ENCODE data around the gene ATXN7L1.

Gene ATXN7L1

GRCh38 chr7:105638902-105639495 is 237.4 kb downstream of the ATXN7L1 start:
- DNase-seq = no peak

- DNase-seq = no peak
Observed at GRCh38 chr7:105638334-105638733, 238.1 kb downstream of the ATXN7L1 start.

GRCh38 chr7:105637755-105638154 is 238.6 kb downstream of the ATXN7L1 start:
- no peak for DNase-seq

GRCh38 chr7:105636982-105637381 is 239.4 kb downstream of the ATXN7L1 start:
- DNase-seq = no peak

GRCh38 chr7:105635197-105635596 is 241.2 kb downstream of the ATXN7L1 start:
- no peak for DNase-seq

- DNase-seq = no peak
Observed at GRCh38 chr7:105625986-105626385, 250.4 kb downstream of the ATXN7L1 start.

GRCh38 chr7:105623906-105624305 is 252.5 kb downstream of the ATXN7L1 start:
- no peak for DNase-seq

GRCh38 chr7:105623378-105623777 is 253.0 kb downstream of the ATXN7L1 start:
- no peak for DNase-seq

- no peak for DNase-seq
Observed at GRCh38 chr7:105622106-105622731, 254.2 kb downstream of the ATXN7L1 start.

GRCh38 chr7:105621617-105622016 is 254.8 kb downstream of the ATXN7L1 start:
- no peak for DNase-seq

GRCh38 chr7:105621176-105621575 is 255.2 kb downstream of the ATXN7L1 start:
- no peak for DNase-seq

GRCh38 chr7:105619590-105619989 is 256.8 kb downstream of the ATXN7L1 start:
- no peak for DNase-seq

GRCh38 chr7:105618016-105618296 is 258.4 kb downstream of the ATXN7L1 start:
- DNase-seq = no peak

- DNase-seq = no peak
Observed at GRCh38 chr7:105617280-105618015, 259.0 kb downstream of the ATXN7L1 start.

- no peak for DNase-seq
Observed at GRCh38 chr7:105614341-105614840, 262.0 kb downstream of the ATXN7L1 start.

GRCh38 chr7:105613611-105614330 is 262.6 kb downstream of the ATXN7L1 start:
- DNase-seq = no peak

GRCh38 chr7:105612806-105613205 is 263.6 kb downstream of the ATXN7L1 start:
- no peak for DNase-seq

GRCh38 chr7:105611856-105612775 is 264.3 kb downstream of the ATXN7L1 start:
- no peak for DNase-seq

GRCh38 chr7:105610165-105610930 is 266.1 kb downstream of the ATXN7L1 start:
- DNase-seq = no peak

- no peak for DNase-seq
Observed at GRCh38 chr7:105602325-105603305, 273.8 kb downstream of the ATXN7L1 start.
